Cardiac muscle cell (in vitro differentiated cells and primary cell): Measurements from ENCODE around the gene MPHOSPH9. TPM values are rescaled to one million over a fixed set of nuclear protein-coding genes. Genes with fewer than 3 reads are reported as not detected.

ENCODE experiments used
- DNase-seq, 2 donors: peaks; one replicate each; pipeline versions ENCODE4 v3.0.0 to v3.0.0-alpha.2; 2010 to 2017; ENCODE audit warnings: low read depth in 1 of 2, low spot score in 1 of 2
- H3K27ac ChIP-seq: fragments of 200-600 bp; sonication (generic); 2 replicates; pipeline ENCODE4 v1.5.1; 2016
- H3K27me3 ChIP-seq: fragments of 200-600 bp; sonication (generic); 2 replicates; pipeline ENCODE4 v1.6.0; 2016; ENCODE audit warnings: control low read depth
- H3K36me3 ChIP-seq: fragments of 200-600 bp; sonication (generic); 2 replicates; pipeline ENCODE4 v1.5.1; 2016; ENCODE audit warnings: control low read depth
- H3K4me1 ChIP-seq: fragments of 200-600 bp; sonication (generic); 2 replicates; pipeline ENCODE4 v1.8.1; 2017; ENCODE audit warnings: low read depth, mild to moderate bottlenecking, mixed run types
- H3K4me3 ChIP-seq: fragments of 200-600 bp; sonication (generic); 2 replicates; pipeline ENCODE4 v1.5.1; 2016; ENCODE audit warnings: mild to moderate bottlenecking
- H3K9me3 ChIP-seq: fragments of 200-600 bp; sonication (generic); 2 replicates; pipeline ENCODE4 v1.5.1; 2017; ENCODE audit warnings: low read depth, mild to moderate bottlenecking, control low read depth
- polyA plus RNA-seq: library from polyadenylated mRNA; unstranded; fragments of >200 nt; fragmentation: Nextera tagmentation; extraction: Ambion mirVana; gene quantifications from 2 replicates; pipeline ENCODE4 v1.2.1, GENCODE V29; 2016
- total RNA-seq: library from RNA; depleted of rRNA; stranded (reverse); fragments of >200 nt; gene quantifications from 2 replicates; pipeline ENCODE4 v1.2.3, GENCODE V29; 2016
- TF ChIP-seq, protein P1 (sequence below): IDR thresholded peaks from 2 replicates; pipeline ENCODE4 v1.5.1; 2012; ENCODE audit warnings: low read depth, mild to moderate bottlenecking, low read length

Gene MPHOSPH9
- total and polyA plus RNA-seq, 2 experiments from 2014 or later = 18.1 to 90.9 TPM

GRCh38 chr12:123143736-123144461, 89.0 kb downstream of the MPHOSPH9 start:
- H3K4me1 ChIP-seq = peaks cover 32% of the 10 kb centered on the region
- H3K36me3 ChIP-seq = no peaks in the 10 kb centered on the region
- no peak for DNase-seq
- H3K4me3 ChIP-seq = no peak overlapping the region
- H3K9me3 ChIP-seq = no peaks in the 10 kb centered on the region
- TF ChIP-seq, protein P1, sequence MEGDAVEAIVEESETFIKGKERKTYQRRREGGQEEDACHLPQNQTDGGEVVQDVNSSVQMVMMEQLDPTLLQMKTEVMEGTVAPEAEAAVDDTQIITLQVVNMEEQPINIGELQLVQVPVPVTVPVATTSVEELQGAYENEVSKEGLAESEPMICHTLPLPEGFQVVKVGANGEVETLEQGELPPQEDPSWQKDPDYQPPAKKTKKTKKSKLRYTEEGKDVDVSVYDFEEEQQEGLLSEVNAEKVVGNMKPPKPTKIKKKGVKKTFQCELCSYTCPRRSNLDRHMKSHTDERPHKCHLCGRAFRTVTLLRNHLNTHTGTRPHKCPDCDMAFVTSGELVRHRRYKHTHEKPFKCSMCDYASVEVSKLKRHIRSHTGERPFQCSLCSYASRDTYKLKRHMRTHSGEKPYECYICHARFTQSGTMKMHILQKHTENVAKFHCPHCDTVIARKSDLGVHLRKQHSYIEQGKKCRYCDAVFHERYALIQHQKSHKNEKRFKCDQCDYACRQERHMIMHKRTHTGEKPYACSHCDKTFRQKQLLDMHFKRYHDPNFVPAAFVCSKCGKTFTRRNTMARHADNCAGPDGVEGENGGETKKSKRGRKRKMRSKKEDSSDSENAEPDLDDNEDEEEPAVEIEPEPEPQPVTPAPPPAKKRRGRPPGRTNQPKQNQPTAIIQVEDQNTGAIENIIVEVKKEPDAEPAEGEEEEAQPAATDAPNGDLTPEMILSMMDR = no peak
- no peaks in the 10 kb centered on the region for H3K27me3 ChIP-seq
- H3K27ac ChIP-seq = no peak overlapping the region

- Histone ChIP-seq H3K4me1 (peaks cover 28% of the 10 kb centered on the region), H3K36me3 (no peaks in the 10 kb centered on the region), H3K27me3 (no peaks in the 10 kb centered on the region), H3K4me3 (no peak overlapping the region), H3K9me3 (no peaks in the 10 kb centered on the region), H3K27ac (no peak overlapping the region)
- peak in 1 of 2 donors; percentile 16 for DNase-seq
- TF ChIP-seq, protein P1 = no peak
These were observed 89.8 kb downstream of the MPHOSPH9 start for GRCh38 chr12:123142921-123143735.

DNA sequence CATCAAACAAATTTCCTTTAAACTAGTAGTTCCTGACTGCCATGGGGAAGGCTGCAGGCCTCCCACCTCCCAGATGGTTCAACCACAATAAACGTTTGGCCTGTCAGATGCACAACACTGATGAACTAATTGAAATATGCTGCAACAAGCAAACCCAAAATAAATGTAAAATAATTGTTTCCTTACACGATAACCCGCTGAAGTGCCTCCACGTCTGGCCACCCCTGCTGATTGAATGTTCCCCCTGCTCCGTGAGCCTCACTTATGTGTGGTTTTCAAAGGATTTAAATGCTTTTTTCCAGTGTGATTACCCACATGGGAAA, 90.5 kb downstream of the MPHOSPH9 start:
- Histone ChIP-seq H3K27ac (no peak overlapping the region), H3K4me3 (no peak overlapping the region), H3K27me3 (no peaks in the 10 kb centered on the region), H3K36me3 (no peaks in the 10 kb centered on the region), H3K4me1 (peaks cover 28% of the 10 kb centered on the region), H3K9me3 (no peaks in the 10 kb centered on the region)
- TF ChIP-seq, protein P1 = no peak
- no peak for DNase-seq

GRCh38 chr12:123141615-123142517, 91.1 kb downstream of the MPHOSPH9 start:
- DNase-seq = peak in 1 of 2 donors; percentile 71
- Histone ChIP-seq H3K27me3 (no peaks in the 10 kb centered on the region), H3K36me3 (no peaks in the 10 kb centered on the region), H3K27ac (peak overlapping the region; percentile 24), H3K4me1 (peaks cover 28% of the 10 kb centered on the region), H3K9me3 (no peaks in the 10 kb centered on the region), H3K4me3 (no peak overlapping the region)
- TF ChIP-seq, protein P1 = no peak
